HepG2 (cell line): Measurements from ENCODE around the gene ZKSCAN2. TPM values are rescaled to one million over a fixed set of nuclear protein-coding genes. Genes with fewer than 3 reads are reported as not detected.

ENCODE experiments used
- ATAC-seq: fragments of 200-7000 bp; cut with Tn5 transposase; 3 replicates; pipeline ENCODE4 v1.9.1; 2020; ENCODE audit warnings: mild to moderate bottlenecking, moderate library complexity
- BruUV-seq: library from RNA; stranded (reverse); fragments of 400-500 nt; replicated peaks from 2 replicates; lab custom pipeline; 2021; lab: Mats Ljungman, UMichigan
- CTCF ChIA-PET: fragments of 300-600 bp; formaldehyde crosslinking; extraction: SDS; loops from one replicate; lab custom pipeline; 2021; ENCODE audit warnings: low total read pairs, inconsistent platforms, low intra/inter-chr PET ratio; lab: Yijun Ruan, JAX
- POLR2A ChIA-PET: fragments of 350-600 bp; sonication (Branson Sonifier 250); formaldehyde crosslinking; loops from one replicate; lab custom pipeline; 2020; ENCODE audit warnings: antibody characterized with exemption, inconsistent platforms; lab: Yijun Ruan, JAX
- DNase-seq: peaks from one replicate; pipeline ENCODE4 v3.0.0-alpha.2; 2015; ENCODE audit warnings: low spot score
- FAIRE-seq: peaks from 3 replicates; lab custom pipeline; 2011; peaks lifted over from hg19 to GRCh38; lab: Jason Lieb, UNC
- H2AFZ ChIP-seq: one replicate; pipeline ENCODE4 v1.6.1; 2011; ENCODE audit warnings: low read length, inconsistent platforms
- H3K27ac ChIP-seq: fragments of 300-600 bp; 3 replicates; pipeline ENCODE4 v1.8.0; 2011; ENCODE audit warnings: mixed run types, mild to moderate bottlenecking, mixed read lengths, low read length, inconsistent platforms; ENCODE audit not compliant: insufficient read depth; ENCODE audit errors: extremely low read length
- H3K27me3 ChIP-seq, 2 experiments: fragments of 200-600 bp in 1 of 2; 2 replicates in 1 of 2; 3 replicates in 1 of 2; pipeline versions ENCODE4 v1.6.0 to v1.8.0; 2011; ENCODE audit warnings: low read length in 2 of 2, mild to moderate bottlenecking in 2 of 2, moderate library complexity in 2 of 2, inconsistent platforms in 1 of 2; ENCODE audit not compliant: insufficient read depth in 2 of 2, control insufficient read depth in 1 of 2
- H3K36me3 ChIP-seq, 2 experiments: fragments of 200-600 bp in 1 of 2; replicated peaks in 1 of 2; 2 replicates in 1 of 2; 3 replicates in 1 of 2; pipeline versions ENCODE4 v1.5.1 to v1.8.0; 2011; ENCODE audit warnings: low read length in 2 of 2, inconsistent platforms in 1 of 2; ENCODE audit not compliant: insufficient read depth in 2 of 2, control insufficient read depth in 1 of 2
- H3K4me1 ChIP-seq: 2 replicates; pipeline ENCODE4 v1.5.1; 2012; ENCODE audit warnings: low read length, inconsistent platforms; ENCODE audit not compliant: insufficient read depth
- H3K4me2 ChIP-seq: 2 replicates; pipeline ENCODE4 v1.6.0; 2011; ENCODE audit warnings: low read depth, low read length, inconsistent platforms
- H3K4me3 ChIP-seq, 3 experiments: fragments of 200-600 bp in 1 of 3; sonication (generic), shearing (Covaris generic) in 1 of 3; replicated peaks in 1 of 3; 2 replicates each; pipeline ENCODE4 v1.5.1; 2011 to 2016; ENCODE audit warnings: low read length in 3 of 3, inconsistent platforms in 2 of 3, low read depth in 2 of 3, mild to moderate bottlenecking in 2 of 3, control low read depth in 1 of 3, mixed read lengths in 1 of 3; ENCODE audit not compliant: insufficient read depth in 1 of 3
- H3K79me2 ChIP-seq: one replicate; pipeline ENCODE4 v1.6.1; 2011; ENCODE audit warnings: low read length, inconsistent platforms; ENCODE audit not compliant: insufficient read depth
- H3K9ac ChIP-seq: 2 replicates; pipeline ENCODE4 v1.6.0; 2011; ENCODE audit warnings: mild to moderate bottlenecking, low read depth, low read length, inconsistent platforms; ENCODE audit not compliant: insufficient read depth
- H3K9me3 ChIP-seq: 2 replicates; pipeline ENCODE4 v1.5.1; 2012; ENCODE audit warnings: mild to moderate bottlenecking, low read length
- H4K20me1 ChIP-seq: 2 replicates; pipeline ENCODE4 v1.6.0; 2011; ENCODE audit warnings: inconsistent platforms, mild to moderate bottlenecking, low read length, moderate library complexity; ENCODE audit not compliant: insufficient read depth
- DNMT1 ChIP-seq: sonication (generic); formaldehyde crosslinking; IDR thresholded peaks from 2 replicates; pipeline ENCODE4 v1.5.1; 2020; ENCODE audit warnings: mild to moderate bottlenecking, missing genetic modification reagents
- ELF3 ChIP-seq: IDR thresholded peaks from 2 replicates; pipeline ENCODE4 v1.6.1; 2016; ENCODE audit warnings: missing genetic modification reagents, missing compliant biosample characterization
- HDAC1 ChIP-seq: sonication (generic); formaldehyde crosslinking; IDR thresholded peaks from 2 replicates; pipeline ENCODE4 v1.5.1; 2020; ENCODE audit warnings: mild to moderate bottlenecking, missing genetic modification reagents
- HIVEP1 ChIP-seq: sonication (generic); formaldehyde crosslinking; IDR thresholded peaks from 2 replicates; pipeline ENCODE4 v1.4.0; 2020; ENCODE audit warnings: mild to moderate bottlenecking, missing genetic modification reagents
- MAZ ChIP-seq, 2 experiments: sonication (generic) in 1 of 2; formaldehyde crosslinking in 1 of 2; IDR thresholded peaks; 2 replicates each; pipeline versions ENCODE4 v1.5.0 to v1.6.1; 2012 to 2020; ENCODE audit warnings: low read depth in 2 of 2, mild to moderate bottlenecking in 2 of 2, borderline replicate concordance in 1 of 2, improper control_type of control experiment in 1 of 2, low read length in 1 of 2, missing genetic modification reagents in 1 of 2, moderate library complexity in 1 of 2
- NFYB ChIP-seq: sonication (generic); formaldehyde crosslinking; IDR thresholded peaks from 2 replicates; pipeline ENCODE4 v1.4.0; 2020; ENCODE audit warnings: missing genetic modification reagents
- PLSCR1 ChIP-seq: sonication (generic); formaldehyde crosslinking; IDR thresholded peaks from 2 replicates; pipeline ENCODE4 v1.5.0; 2020; ENCODE audit warnings: missing genetic modification reagents, mild to moderate bottlenecking, borderline replicate concordance
- PRMT3 ChIP-seq: sonication (generic); formaldehyde crosslinking; IDR thresholded peaks from 2 replicates; pipeline ENCODE4 v1.8.1; 2022; ENCODE audit warnings: low read depth, mild to moderate bottlenecking, moderate library complexity, missing genetic modification reagents, borderline replicate concordance
- RBM22 ChIP-seq: fragments of 200-400 bp; formaldehyde crosslinking; optimal IDR thresholded peaks from 2 replicates; pipeline ENCODE3; 2017; ENCODE audit warnings: mild to moderate bottlenecking, low read length, moderate library complexity
- SOX6 ChIP-seq, 2 experiments: fragments of 450-650 bp in 1 of 2; sonication (generic) in 1 of 2; formaldehyde crosslinking in 1 of 2; IDR thresholded peaks; 2 replicates each; pipeline versions ENCODE4 v1.4.0 to v1.6.1; 2017 to 2020; ENCODE audit warnings: antibody characterized with exemption in 1 of 2, mild to moderate bottlenecking in 1 of 2, missing genetic modification reagents in 1 of 2
- SPEN ChIP-seq: sonication (generic); formaldehyde crosslinking; IDR thresholded peaks from 2 replicates; pipeline ENCODE4 v1.5.1; 2020; ENCODE audit warnings: low read depth, mild to moderate bottlenecking, missing genetic modification reagents
- THAP9 ChIP-seq: sonication (generic); formaldehyde crosslinking; IDR thresholded peaks from 2 replicates; pipeline ENCODE4; 2020; ENCODE audit warnings: missing genetic modification reagents, mild to moderate bottlenecking, borderline replicate concordance
- ZBTB7B ChIP-seq: sonication (generic); formaldehyde crosslinking; IDR thresholded peaks from 2 replicates; pipeline ENCODE4 v1.4.0; 2020; ENCODE audit warnings: missing genetic modification reagents
- ZNF589 ChIP-seq: sonication (generic); formaldehyde crosslinking; conservative IDR thresholded peaks from 2 replicates; pipeline ENCODE4 v1.8.0; 2022; ENCODE audit warnings: mild to moderate bottlenecking, moderate library complexity, missing genetic modification reagents
- ZNF672 ChIP-seq: sonication (generic); formaldehyde crosslinking; IDR thresholded peaks from 2 replicates; pipeline ENCODE4 v1.8.1; 2022; ENCODE audit warnings: missing genetic modification reagents
- ZNF75D ChIP-seq: sonication (generic); formaldehyde crosslinking; IDR thresholded peaks from 2 replicates; pipeline ENCODE4 v1.8.1; 2023; ENCODE audit warnings: missing genetic modification reagents, mild to moderate bottlenecking, borderline replicate concordance
- ZZZ3 ChIP-seq: sonication (generic); formaldehyde crosslinking; IDR thresholded peaks from 2 replicates; pipeline ENCODE4 v1.4.0; 2020; ENCODE audit warnings: missing genetic modification reagents, mild to moderate bottlenecking, borderline replicate concordance
- WGBS: methylation state at CpG from one replicate; pipeline ENCODE4 v1.1.6; 2017; ENCODE audit warnings: low lambda C conversion rate; 5-methylcytosine and 5-hydroxymethylcytosine counted together
- in situ Hi-C: cut with HindIII; loops from 2 replicates; pipeline ENCODE4 v1.10.0; 2017; ENCODE audit warnings: low pct_unique_long_range_greater_than_20kb; ENCODE audit not compliant: extremely low pct_ligation_motif_present
- intact Hi-C: fragments of 100-400 bp; cut with micrococcal nuclease; formaldehyde crosslinking; loops from one replicate; pipeline ENCODE4 v1.10.0; 2022; ENCODE audit not compliant: unreplicated experiment
- polyA plus RNA-seq, 8 experiments: library from polyadenylated mRNA; depleted of rRNA in 3 of 8; stranded (reverse) in 7 of 8; unstranded in 1 of 8; fragments of >200 nt; fragmentation: Illumina TruSeq in 4 of 8; extraction: Trizol in 4 of 8; gene quantifications; 2 replicates each; pipeline versions ENCODE4 v1.2.1 to v1.2.3, GENCODE V29; 2011 to 2016; ENCODE audit warnings: low read depth in 4 of 8, missing spikeins in 1 of 8, mixed read lengths in 1 of 8; ENCODE audit not compliant: insufficient read depth in 1 of 8
- total RNA-seq, 5 experiments: library from RNA; depleted of rRNA; stranded (reverse); fragments of >200 nt; fragmentation: Illumina TruSeq; extraction: Trizol; gene quantifications; 2 replicates each; pipeline ENCODE4 v1.2.3, GENCODE V29; 2016; ENCODE audit warnings: low read depth in 1 of 5

The ZKSCAN2 gene
- total and polyA plus RNA-seq, 2 of the 13 experiments (the other 11 are each of a cell fraction or from before 2014, with no cell fraction given) = 4.2 to 11.1 TPM

GRCh38 chr16:25189305-25189704 is 68.3 kb downstream of the ZKSCAN2 start (continued):
- TF ChIP-seq ELF3 = peak; percentile 34; the same call in 1 of the 2 replicates
- peak; percentile 18; the same call in 1 of the 2 replicates for TF ChIP-seq HDAC1 (CRISPR knock-in tag)
- TF ChIP-seq ZNF75D (CRISPR knock-in tag) = no peak
- TF ChIP-seq ZBTB7B (CRISPR knock-in tag) = no peak
- no peak for TF ChIP-seq THAP9 (CRISPR knock-in tag)
- no peak for TF ChIP-seq PRMT3
- TF ChIP-seq SOX6 (IDR thresholded peaks at IDR 0.05) = no peak
- TF ChIP-seq SOX6 (CRISPR knock-in tag; IDR thresholded peaks at IDR 0.05) = 0 out of 2 replicates have a peak, but pooled peaks have one; percentile 20
- TF ChIP-seq MAZ (IDR thresholded peaks at IDR 0.05; ENCODE audit: borderline replicate concordance, low read depth, low read length) = no peak
- TF ChIP-seq MAZ (CRISPR knock-in tag; IDR thresholded peaks at IDR 0.05; ENCODE audit: low read depth) = no peak

GRCh38 chr16:25187491-25187795 is 70.2 kb downstream of the ZKSCAN2 start:
- 90% methylated on average over 3 of the region's 3 CpGs for WGBS
- H3K9ac ChIP-seq = no peak overlapping the region
- H4K20me1 ChIP-seq = no peaks in the 10 kb centered on the region
- no peaks in the 10 kb centered on the region for H3K36me3 ChIP-seq
- FAIRE-seq = no peak
- in situ Hi-C loops (no loop called here), intact Hi-C loops (no loop called here)
- no peak overlapping the region for H3K4me3 ChIP-seq
- no peaks in the 10 kb centered on the region for H3K27me3 ChIP-seq
- POLR2A ChIA-PET = interaction anchor here (1.0 kb wide), 1 partner anchor 9 kb away, joined by 8 read pairs; no protein-coding TSS in a partner anchor
- TF ChIP-seq RBM22 = no peak
- no peak for TF ChIP-seq SPEN (CRISPR knock-in tag)
- TF ChIP-seq DNMT1 (CRISPR knock-in tag) = no peak
- no peak for TF ChIP-seq PLSCR1 (CRISPR knock-in tag)
- TF ChIP-seq NFYB (CRISPR knock-in tag) = no peak
- TF ChIP-seq ZNF589 (CRISPR knock-in tag) = no peak
- no peak for TF ChIP-seq ZZZ3 (CRISPR knock-in tag)
- no peak for TF ChIP-seq HIVEP1 (CRISPR knock-in tag)
- no peak for TF ChIP-seq ZNF672
- H3K9me3 ChIP-seq = no peaks in the 10 kb centered on the region
- DNase-seq = no peak
- no peak overlapping the region for H2AFZ ChIP-seq
- no peak for ATAC-seq
- CTCF ChIA-PET = no interaction called here
- H3K4me2 ChIP-seq = no peak overlapping the region
- H3K4me1 ChIP-seq = peaks cover 20% of the 10 kb centered on the region
- BruUV-seq = no TSS peak
- H3K27ac ChIP-seq = no peak overlapping the region
- no peaks in the 10 kb centered on the region for H3K79me2 ChIP-seq
